Esophagus muscularis mucosa (tissue), 4 donors: ENCODE measurements around the gene FJX1.

ENCODE experiments used
- CTCF ChIP-seq, 3 experiments: fragments of 200-600 bp in 2 of 3; fragments of 450-650 bp in 1 of 3; sonication (generic) in 2 of 3; IDR thresholded peaks; one replicate each; pipeline ENCODE4 v1.5.1; 2017 to 2019; ENCODE audit warnings: antibody characterized with exemption in 3 of 3, mild to moderate bottlenecking in 2 of 3, moderate library complexity in 1 of 3
- EP300 ChIP-seq: sonication (generic); formaldehyde crosslinking; IDR thresholded peaks from one replicate; pipeline ENCODE4 v1.6.1; 2017; ENCODE audit warnings: antibody characterized with exemption
- POLR2A ChIP-seq: fragments of 450-650 bp; IDR thresholded peaks from one replicate; pipeline ENCODE4 v1.6.1; 2017; ENCODE audit warnings: antibody characterized with exemption, moderate library complexity, mild to moderate bottlenecking, low read depth

GRCh38 chr11:35608502-35608901 is 9.8 kb upstream of the FJX1 start:
- TF ChIP-seq CTCF (IDR thresholded peaks at IDR 0.05) (no peak), POLR2A (no peak), EP300 (no peak)
